ACHN (cell line): ENCODE results near the gene B4GALT3.

Experiments used
- DNase-seq: peaks from one replicate; pipeline ENCODE4 v3.0.0-alpha.2; 2015
- in situ Hi-C: cut with HindIII; loops from 2 replicates; pipeline ENCODE4 v1.10.0; 2017; ENCODE audit warnings: low sequenced_read_pairs, low pct_ligation_motif_present, low pct_unique_long_range_greater_than_20kb

Gene B4GALT3

DNA sequence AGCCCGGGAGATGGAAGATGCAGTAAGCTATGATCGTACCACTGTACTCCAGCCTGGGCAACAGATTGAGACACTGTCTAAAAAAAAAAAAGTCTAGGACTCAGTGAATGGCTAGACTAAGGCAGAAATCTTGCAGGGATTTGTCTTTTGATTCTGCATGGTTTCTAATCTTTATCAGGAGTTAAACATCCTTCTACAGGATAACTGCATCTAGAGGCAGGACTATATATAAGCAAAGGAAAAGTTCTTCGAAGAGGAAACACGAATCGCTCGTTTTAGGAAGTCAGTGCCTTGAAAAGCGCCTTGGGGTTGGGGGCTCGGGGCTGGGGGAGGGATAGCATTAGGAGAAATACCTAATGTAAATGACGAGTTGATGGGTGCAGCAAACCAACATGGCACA lies 24.1 kb downstream of the B4GALT3 start:
- DNase-seq: no peak
- in situ Hi-C loops: no loop called here

DNA sequence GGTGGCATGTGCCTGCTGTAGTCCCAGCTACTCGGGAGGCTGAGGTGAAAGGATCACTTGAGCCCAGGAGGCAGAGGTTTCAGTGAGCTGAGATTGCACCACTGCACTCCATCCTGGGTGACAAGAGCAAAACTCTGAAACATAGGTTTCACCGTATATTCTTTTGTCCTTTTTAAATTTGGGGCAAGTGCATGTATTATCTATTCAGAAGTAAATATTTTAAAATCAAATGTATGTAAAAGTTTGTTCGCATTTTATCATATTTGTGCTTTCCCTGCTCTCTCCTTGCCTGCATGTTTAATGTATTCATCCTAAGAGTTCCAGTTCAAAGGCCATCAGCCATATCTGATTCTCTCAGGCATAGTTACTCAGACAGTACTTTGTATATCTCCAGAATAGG lies 31.5 kb downstream of the B4GALT3 start:
- in situ Hi-C loops: no loop called here

DNA sequence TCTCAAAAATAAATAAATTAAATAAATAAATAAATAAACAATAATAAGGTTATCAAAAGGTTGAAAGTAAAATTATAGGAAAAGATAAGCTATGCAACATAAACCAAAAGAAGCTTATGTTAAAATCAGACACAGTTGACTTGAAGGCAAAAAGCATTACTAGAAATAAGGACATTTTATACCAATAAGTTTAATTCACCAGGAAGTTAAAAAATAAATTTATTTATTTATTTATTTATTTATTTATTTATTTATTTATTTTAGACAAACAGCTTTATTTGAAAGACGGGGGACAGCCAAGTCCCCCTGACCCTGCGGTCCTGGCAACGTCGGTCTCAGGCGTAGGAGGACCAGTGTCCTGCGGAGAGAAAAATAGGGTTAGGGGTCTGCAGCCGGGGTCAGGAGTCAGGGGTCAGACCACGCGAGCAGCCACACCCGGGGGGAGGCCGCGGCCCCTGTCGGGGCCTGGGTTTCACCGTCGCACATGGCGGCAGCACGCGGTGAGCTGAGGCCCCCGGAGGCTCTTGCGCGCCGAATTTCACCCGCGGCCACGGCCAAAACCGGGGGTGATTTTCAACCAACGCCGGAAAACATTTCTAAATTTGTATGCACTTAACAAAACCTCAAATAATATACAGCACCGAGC lies 36.4 kb downstream of the B4GALT3 start:
- DNase-seq: no peak
- in situ Hi-C loops: no loop called here

More for the DNA sequence above, 31.5 kb downstream of the B4GALT3 start:
- no peak for DNase-seq

DNA sequence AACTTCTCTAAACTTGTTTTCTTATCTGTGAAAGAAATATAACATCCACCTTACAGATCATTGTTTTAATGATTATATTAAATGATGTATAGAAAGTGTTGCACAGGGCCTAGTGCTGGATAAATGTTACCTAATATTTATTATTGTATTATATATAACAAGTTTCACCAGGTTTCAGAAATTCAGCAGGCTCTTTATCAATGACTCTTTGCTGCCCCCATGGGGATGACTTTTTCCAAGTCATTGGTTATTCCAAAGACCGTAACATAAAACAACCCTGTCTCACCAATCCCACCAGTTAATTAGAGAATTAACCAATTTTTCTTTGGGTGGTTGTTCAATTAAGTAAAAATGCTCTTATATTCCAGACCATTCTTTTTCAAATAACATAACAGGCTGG lies 37.5 kb downstream of the B4GALT3 start:
- peak; percentile 60 for DNase-seq
- in situ Hi-C loops: no loop called here

DNA sequence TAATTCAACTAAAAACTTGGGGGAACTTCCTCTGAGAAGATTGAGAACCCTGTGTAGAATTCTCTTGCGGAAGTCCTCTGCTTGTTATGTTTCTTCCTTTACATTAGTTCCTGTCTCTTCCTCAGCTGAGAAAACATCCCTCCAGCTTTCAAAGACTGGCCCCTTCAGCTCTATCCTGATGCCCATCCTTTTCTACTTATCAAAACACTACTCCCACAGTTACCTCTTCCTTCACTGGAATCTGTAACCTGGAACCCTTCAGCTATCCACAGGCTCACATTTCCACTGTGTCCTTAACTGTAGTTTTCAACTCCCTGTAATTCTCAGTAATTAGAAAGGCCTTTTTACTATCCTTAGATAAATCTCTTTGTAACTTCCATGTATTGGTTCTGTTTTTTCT lies 38.9 kb downstream of the B4GALT3 start:
- in situ Hi-C loops: no loop called here
- DNase-seq: no peak

DNA sequence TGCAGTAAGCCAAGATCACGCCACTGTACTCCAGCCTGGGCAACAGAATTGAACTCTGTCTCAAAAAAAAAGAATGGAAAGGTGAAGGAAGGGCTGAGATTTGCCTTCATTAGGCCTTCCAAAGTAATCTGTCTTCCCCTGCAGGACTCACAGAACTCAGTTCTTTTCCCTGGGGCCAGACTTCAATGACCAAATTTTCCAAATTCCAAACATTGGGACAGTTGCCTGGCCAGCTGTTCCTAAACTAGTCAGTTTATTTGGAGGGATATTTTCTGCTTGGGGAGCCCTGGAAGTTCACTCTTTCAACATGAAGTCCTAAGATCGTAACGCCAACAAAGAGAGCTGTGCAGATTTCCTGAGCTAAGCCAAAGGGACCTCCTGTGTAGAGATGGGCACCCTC lies 39.4 kb downstream of the B4GALT3 start:
- no peak for DNase-seq
- in situ Hi-C loops: no loop called here

DNA sequence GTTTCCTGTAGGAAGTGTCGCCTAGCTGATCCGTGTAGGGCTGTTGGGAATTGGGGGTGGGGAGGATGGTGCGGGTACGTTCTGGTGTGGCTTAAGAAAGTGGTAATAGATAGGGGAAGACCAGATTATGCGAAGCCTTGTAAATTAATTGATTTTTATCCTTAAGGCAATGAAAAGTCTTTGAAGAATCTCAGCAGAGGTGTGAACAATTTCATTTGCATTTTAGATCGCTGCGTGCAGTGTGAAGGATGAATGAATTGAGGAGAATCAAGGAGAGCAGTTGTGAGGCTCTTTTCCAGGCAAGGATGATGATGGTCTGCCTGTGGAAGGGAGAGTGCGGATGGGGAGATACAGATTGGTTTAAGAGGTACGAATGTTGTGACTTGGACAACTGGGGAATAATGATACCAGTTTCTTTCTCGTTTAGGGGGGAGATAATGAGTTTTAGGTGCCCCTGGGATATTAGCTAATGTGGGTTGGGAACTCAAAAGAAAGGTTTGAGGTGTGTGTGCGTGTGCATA lies 44.0 kb downstream of the B4GALT3 start:
- in situ Hi-C loops: no loop called here
- DNase-seq: no peak

DNA sequence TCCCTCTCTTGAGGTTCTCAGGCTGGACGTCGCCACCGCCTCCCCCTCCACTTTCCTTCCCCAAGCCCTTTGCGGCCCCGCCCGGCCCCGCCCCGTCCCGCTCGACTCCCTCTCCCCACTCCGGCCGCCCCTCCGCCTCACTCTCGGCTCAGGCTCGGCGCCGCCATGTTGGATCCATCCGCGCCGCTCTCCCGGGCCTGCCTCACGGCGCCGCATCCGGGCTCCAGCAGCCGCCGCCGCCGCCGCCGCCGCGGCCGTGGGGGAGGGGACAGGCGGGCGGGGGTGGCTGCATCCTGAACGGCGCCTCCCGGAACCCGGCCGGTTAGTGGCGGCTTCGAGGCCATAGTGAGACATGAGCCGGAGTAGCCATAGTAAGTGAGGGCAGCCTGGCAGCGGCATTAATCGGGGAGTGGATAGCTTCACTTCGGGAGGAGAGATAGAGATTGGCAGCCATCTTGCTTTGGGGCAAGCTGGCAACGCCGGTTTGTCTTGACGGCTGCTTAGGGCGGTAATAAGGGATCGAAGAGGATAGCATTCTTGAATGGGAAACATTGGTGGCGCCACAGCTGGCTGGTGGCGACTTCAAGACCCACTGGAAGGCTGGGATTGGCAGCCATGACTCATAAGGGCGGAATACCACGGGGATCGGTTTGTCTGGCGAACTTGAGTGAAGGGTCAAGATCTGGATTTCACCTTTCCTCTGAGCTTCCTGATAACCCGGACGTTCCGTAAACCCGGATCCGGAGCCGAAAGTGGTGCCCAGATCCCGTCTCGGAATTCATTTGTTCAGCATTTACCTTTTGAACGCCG lies 44.7 kb downstream of the B4GALT3 start, which contains the start of gene DEDD:
DEDD (minus strand) TSS at position 258 of the 810 bp plus-strand sequence. CDS start 8,205 bp downstream, outside the sequence.
- peak; percentile 98 for DNase-seq
- in situ Hi-C loops: no loop called here

DNA sequence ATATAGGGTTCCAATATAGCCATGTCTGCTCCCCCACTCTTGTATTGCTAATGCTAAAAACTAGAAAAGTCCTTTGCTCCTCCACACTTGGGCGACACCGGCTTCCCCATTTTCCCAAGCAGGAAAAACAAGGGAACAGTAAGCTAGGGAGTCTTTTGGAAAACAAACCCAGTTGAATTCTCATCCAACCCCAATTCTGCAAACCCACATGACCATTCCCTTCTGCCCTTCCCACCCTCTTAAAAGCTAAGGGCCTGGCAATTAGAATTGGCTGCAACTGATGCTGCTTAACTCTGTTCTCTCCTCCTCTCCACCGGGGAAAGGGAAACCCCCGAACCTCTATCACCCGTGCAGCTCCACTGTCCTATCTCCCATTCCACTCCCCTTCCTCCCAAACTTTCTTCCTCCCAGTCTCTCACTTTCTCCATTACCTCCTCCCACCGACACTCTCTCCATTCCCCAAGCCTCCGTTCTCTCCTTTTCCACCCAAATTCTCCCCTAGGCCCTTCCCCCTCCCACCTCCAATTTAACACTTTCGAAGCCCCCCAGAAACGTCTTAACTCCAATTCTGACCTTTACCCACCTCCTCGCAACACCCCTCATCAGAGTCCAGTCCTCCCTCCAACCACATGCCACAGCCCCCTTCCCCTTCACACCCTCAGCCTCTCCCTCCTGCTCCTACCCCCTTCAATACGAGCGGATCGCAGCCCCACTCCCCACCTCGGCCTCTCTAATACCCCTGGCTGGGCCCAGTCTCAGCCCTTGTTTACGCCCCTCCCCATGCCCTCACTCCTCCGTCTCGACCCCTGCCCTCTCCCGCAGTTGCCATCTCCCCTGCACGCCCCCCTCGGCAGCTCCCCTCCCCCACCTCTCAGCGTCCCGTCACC lies 45.5 kb downstream of the B4GALT3 start:
- in situ Hi-C loops: no loop called here

DNA sequence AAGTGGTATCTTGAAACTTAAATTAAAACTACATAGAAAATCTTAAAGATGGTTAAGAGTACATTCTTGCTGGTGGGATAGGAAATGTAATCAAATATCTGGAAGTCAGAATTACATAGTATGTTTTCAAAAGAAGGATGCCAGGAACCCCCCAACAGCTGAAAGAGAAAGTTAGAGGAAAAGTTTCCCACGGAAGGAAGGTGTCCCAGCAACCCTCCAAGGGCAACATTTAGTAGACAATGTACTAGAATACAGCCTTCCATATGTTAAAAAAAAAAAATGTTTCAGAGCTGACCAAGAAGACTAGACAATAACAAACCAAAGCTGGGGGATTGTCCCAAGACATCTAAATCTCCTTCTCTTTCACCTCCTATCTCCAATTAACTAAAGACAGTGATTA lies 47.0 kb downstream of the B4GALT3 start:
- no peak for DNase-seq
- in situ Hi-C loops: no loop called here

More for the DNA sequence above, 45.5 kb downstream of the B4GALT3 start:
- peak; percentile 18 for DNase-seq

DNA sequence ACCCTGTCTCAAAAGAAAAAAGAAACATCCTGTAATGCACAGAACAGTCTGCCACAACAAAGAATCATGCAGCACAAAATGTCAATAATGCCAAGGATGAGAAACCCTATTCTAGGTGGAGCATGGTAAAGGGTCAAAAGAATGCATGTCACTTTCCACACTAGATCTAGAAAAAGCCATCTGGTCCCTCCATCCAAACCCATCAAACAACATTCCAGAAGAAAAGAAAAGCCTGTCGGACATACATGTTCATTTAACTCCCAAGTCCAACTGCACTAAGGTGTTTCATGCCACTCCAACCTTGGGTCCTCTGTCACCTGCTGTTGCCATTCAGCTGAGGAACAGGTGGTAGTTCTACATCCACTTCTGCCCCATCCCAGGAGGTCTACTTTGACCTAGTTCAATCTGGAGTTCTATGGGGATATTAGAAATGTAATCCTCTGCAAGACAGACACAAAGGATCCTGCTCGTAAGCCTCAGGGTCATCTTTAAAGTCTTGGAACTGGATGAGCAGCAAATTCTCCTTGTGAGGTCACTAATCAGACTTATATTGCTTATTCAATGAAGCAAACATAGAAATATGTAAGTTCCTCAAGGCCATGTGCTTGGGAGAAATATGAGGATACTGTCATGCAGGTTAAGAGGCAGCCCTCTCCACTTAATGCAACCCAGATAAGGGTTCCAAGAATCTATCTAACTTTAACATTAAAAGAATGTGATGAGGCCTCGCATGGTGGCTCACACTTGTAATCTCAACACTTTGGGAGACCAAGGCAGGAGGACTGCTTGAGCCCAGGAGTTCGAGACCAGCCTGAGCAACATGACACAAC lies 48.5 kb downstream of the B4GALT3 start:
- in situ Hi-C loops: no loop called here
- no peak for DNase-seq

DNA sequence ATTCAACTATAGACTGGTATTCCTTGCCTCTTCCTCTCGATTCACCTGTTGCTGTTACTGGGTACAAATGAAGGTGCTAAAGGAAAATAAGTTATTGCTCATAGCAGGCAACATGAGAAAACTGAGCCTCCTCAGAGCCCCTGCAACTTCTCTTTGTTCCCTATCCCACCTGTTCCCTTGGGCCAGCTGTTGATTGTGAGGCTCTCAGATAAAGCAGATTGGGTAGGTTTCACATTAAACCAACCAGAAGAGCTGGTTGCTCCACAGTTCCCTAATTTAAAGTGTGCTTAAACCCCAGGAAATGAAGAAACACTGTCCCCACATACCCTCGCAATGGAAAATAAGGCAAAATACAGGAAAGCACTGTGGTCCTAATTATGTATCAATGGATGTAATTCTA lies 49.7 kb downstream of the B4GALT3 start:
- no peak for DNase-seq
- in situ Hi-C loops: no loop called here

DNA sequence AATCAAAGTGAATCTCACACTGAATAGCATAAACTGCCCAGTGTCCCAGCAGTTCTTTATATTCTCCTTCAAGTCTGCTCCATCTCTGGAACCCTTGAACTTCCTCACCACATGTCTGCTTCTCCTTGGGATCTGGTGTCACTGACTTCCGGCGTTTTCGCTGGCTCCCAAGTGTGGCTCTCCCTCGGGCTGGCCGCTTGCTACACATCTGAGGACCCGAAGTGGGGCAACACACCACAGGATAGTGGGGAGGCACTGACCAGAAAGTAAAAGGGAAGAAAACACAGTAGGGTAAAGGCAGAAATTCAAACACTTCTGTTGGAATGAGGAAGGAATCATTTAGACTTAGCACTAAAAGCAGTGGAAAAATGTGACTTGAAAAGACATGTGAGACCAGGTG lies 54.3 kb downstream of the B4GALT3 start:
- in situ Hi-C loops: no loop called here
- no peak for DNase-seq

DNA sequence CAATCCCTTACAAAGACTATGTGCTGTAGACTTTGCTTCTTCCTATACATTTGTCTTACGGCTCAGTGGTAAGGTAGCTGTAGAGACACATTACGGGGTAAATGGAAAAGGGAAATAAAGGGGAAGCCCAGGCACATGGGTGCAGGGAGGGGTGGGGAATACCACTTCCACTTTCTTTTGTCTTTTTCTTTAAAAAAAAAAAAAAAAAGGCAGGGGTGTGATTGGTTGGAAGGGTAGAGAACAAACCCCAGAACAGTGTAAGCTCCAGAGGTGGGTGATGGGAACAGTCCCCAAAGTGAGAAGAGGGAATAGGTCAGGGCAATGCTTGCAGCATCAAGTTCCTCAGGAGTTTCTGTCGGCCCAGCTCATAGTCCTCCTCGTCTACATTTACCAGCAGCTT lies 55.5 kb downstream of the B4GALT3 start:
- in situ Hi-C loops: no loop called here
- DNase-seq: no peak
